ENCODE results near the gene LFNG. TPM values are rescaled to one million over a fixed set of nuclear protein-coding genes. Genes with fewer than 3 reads are reported as not detected.

Gene LFNG
- polyA plus RNA-seq, 1 experiment = 3.1 TPM

DNA sequence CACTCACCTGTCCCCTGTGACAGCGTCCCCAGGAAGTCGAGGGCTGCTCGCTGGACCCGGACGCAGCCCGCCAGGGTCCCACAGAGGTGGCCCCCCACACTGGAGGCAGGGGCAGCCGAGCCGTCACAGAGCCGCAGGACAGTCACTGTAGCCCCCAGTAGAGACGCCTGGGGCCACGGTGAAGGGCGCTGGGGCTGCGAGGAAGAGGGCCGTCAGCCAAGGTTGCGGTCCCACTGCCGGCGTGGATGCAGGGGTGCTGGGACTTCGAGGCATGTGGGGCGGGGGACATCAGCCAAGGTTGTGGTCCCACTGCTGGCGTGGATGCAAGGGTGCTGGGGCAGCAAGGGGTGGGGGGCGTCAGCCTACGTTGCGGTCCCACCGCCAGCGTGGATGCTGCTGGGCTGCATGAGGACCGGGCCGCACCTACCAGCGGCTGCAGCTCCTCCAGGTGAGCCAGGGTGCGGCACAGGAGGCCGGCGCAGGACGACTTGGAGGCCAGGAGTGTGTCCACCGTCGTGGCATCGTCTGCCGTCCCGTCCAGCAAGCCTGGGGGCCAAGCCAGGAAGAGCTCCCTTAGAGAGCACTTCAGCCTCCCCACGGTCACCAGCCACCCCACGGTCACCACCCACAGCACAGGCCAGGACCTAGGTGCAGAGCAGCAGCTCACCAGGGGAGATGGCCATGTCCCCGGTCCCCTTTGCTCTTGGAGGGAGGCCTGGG is 21.9 kb downstream of the LFNG start:
- Histone ChIP-seq H3K4me3 (ENCODE audit: low read depth, low read length) (no peak overlapping the region), H3K36me3 (ENCODE audit: control insufficient read depth, insufficient read depth, low read length) (peaks cover 37% of the 10 kb centered on the region), H3K27me3 (ENCODE audit: control insufficient read depth, insufficient read depth, low read length) (no peaks in the 10 kb centered on the region)
- no peak for DNase-seq (ENCODE audit: low read depth)
- TF ChIP-seq, protein P1, sequence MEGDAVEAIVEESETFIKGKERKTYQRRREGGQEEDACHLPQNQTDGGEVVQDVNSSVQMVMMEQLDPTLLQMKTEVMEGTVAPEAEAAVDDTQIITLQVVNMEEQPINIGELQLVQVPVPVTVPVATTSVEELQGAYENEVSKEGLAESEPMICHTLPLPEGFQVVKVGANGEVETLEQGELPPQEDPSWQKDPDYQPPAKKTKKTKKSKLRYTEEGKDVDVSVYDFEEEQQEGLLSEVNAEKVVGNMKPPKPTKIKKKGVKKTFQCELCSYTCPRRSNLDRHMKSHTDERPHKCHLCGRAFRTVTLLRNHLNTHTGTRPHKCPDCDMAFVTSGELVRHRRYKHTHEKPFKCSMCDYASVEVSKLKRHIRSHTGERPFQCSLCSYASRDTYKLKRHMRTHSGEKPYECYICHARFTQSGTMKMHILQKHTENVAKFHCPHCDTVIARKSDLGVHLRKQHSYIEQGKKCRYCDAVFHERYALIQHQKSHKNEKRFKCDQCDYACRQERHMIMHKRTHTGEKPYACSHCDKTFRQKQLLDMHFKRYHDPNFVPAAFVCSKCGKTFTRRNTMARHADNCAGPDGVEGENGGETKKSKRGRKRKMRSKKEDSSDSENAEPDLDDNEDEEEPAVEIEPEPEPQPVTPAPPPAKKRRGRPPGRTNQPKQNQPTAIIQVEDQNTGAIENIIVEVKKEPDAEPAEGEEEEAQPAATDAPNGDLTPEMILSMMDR (IDR thresholded peaks at IDR 0.05; ENCODE audit: insufficient read depth, low read depth, low read length) = no peak
- POLR2A ChIA-PET = no interaction called here
- CTCF ChIA-PET = interaction anchor here (1.8 kb wide), 1 partner anchor 14 kb away, joined by 4 read pairs; the partner anchor contains the start of gene BRAT1

DNA sequence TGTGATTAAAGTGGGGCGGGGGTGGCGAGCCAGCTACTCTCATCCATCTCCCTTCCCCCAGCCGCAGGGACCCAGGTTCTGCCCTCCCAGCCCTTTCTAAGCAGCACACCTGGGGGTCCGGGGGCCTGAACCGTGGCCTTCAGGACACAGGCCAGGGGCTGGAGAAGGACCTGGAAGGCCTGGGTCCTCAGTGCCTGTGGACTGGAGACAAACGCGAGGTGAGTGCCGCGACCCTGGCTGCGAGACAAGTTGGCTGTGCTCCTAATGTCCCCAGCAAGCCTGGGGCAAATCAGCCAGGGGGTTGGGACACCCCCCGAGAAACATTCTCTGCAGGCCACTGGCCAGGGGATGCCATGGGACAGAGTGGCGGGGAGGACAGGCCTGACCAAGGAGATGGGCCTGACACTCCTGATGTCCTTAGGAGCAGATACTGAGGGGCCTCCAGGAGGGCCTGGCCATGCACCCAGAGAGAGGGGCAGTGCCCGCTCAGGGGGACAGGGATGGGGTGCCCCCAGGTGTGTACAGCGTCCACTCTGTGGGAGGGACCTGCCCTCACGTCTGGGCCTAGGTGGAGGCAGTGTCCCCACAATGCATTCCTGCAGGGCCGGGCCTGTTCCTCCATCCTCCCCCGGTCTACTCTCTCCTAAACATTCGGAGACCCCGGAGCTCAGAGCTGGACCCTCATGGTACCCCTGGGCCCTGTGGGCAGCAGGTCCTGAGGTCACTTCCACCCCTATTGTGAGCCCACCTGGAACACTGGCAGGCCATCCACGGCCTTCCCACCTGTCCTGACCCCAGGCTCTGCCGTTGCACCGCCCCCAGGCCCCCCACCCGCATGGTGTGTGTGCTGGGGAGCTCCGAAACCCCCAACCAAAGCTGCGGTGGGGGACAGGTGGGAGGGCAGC is 22.7 kb downstream of the LFNG start:
- peaks cover 42% of the 10 kb centered on the region for H3K36me3 ChIP-seq (ENCODE audit: control insufficient read depth, insufficient read depth, low read length)
- H3K4me3 ChIP-seq (ENCODE audit: low read depth, low read length) = no peak overlapping the region
- TF ChIP-seq, protein P1 (IDR thresholded peaks at IDR 0.05; ENCODE audit: insufficient read depth, low read depth, low read length) = no peak
- no peaks in the 10 kb centered on the region for H3K27me3 ChIP-seq (ENCODE audit: control insufficient read depth, insufficient read depth, low read length)
- ChIA-PET CTCF (no interaction called here), POLR2A (no interaction called here)
- DNase-seq (ENCODE audit: low read depth) = no peak

DNA sequence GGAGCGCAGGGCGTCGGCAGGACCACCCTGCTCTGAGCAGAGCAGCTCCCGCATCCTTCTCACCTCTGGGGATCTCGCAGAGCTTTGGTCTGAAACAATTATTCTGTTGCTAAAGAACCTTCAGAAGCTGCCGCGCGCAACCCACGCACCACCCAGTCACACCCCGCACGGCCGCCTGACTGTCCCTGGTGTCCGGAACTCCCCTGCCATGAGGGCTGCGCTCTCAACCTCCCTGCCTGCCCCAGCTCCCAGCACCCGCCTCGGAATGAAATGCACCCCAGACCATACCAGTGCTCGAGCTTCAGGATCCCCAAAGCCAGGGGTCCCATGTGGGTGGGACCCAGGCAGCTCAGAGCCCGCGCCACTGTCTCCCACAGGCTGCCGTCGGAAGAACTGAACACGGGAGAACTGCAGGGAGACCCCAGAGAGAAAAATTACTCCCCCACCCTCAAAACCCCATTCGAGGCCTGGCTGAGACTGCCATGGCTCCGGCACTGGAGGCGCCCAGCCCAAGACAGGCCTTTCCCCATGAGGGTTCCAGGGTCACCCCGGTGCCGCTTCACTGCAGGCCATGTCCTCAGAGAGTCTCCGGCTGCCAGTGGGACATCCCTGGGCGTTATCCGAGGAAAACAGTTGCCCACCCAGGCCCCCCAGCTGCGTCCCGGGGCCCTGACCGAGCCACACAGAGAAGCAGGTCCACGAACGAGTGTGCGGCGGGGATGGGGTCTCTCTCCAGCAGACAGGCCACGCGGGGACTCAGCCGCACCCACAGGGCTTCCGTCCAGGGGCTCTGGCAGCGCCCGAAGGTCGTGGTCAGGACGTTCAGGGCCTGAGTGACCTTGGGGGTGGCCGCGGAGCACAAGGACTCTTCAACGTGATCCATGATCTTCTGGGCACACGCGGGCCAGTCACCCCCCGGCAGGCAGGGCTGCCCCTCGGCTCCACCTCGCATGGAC is 23.6 kb downstream of the LFNG start:
- POLR2A ChIA-PET = no interaction called here
- no peak overlapping the region for H3K4me3 ChIP-seq (ENCODE audit: low read depth, low read length)
- CTCF ChIA-PET = interaction anchor here (1.1 kb wide), 1 partner anchor 74 kb away, joined by 3 read pairs; no protein-coding TSS in a partner anchor
- peaks cover 42% of the 10 kb centered on the region for H3K36me3 ChIP-seq (ENCODE audit: control insufficient read depth, insufficient read depth, low read length)
- TF ChIP-seq, protein P1 (IDR thresholded peaks at IDR 0.05; ENCODE audit: insufficient read depth, low read depth, low read length) = no peak
- DNase-seq (ENCODE audit: low read depth) = no peak
- H3K27me3 ChIP-seq (ENCODE audit: control insufficient read depth, insufficient read depth, low read length) = no peaks in the 10 kb centered on the region

DNA sequence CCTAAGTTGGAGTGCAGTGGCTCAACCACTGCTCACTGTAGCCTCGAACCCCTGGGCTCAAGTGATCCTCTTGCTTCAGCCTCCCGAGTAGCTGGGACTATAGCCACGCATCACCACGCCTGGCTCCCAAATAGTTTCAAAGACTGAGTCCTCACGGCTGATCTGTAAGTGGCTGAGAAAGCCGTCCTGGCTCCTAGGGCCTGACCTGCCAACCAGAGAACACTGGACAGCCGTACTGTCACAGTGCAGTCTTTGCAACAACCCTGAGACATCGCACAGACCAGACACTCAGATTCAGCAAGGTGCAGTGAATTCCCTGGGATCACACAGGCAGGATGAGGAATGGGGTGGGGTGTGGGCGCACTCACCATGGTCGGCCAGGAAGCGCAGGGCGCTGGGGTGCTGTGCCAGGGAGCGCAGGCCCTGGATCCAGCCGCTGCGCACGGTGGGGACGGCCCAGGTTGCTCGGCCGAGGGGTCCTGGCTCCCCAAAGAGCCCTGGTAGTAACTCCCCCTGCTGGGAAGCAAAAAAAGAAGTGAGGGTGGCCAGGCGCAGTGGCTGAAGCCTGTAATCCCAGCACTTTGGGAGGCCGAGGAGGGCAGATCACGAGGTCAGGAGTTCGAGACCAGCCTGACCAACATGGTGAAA is 25.1 kb downstream of the LFNG start:
- DNase-seq (ENCODE audit: low read depth) = no peak
- H3K27me3 ChIP-seq (ENCODE audit: control insufficient read depth, insufficient read depth, low read length) = no peaks in the 10 kb centered on the region
- POLR2A ChIA-PET = no interaction called here
- CTCF ChIA-PET = interaction anchor here (1.1 to 1.3 kb wide), 3 partner anchors 29 to 76 kb away, joined by 3 read pairs; no protein-coding TSS in a partner anchor
- TF ChIP-seq, protein P1 (IDR thresholded peaks at IDR 0.05; ENCODE audit: insufficient read depth, low read depth, low read length) = no peak
- peaks cover 30% of the 10 kb centered on the region for H3K36me3 ChIP-seq (ENCODE audit: control insufficient read depth, insufficient read depth, low read length)
- no peak overlapping the region for H3K4me3 ChIP-seq (ENCODE audit: low read depth, low read length)

All from BJ (cell line).